ENCODE measurements around the gene CCSER1.

Gene CCSER1

DNA sequence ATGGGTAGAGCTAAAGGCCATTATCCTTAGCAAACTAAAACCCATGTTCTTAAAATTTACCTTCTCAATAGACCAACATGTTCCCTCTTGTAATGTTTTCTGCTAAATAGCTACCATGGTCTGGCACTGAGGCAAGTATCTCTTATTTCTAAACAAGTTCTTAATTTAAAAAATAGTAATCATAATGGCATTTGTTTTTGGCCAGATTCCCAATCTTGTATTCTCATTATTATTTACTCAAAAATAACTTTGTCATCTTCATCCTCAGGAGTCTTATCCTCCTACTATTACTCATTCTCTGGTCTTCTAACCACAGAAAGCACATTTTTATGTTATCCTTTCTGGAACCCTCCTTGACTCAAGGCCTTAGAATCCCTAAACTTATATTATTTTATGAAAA lies 931.2 kb downstream of the CCSER1 start:
- Histone ChIP-seq H3K36me3 (ENCODE audit: insufficient read depth, low read length) (no peaks in the 10 kb centered on the region), H3K9ac (ENCODE audit: low read depth, low read length, poor library complexity, severe bottlenecking) (no peak overlapping the region), H3K27me3 (ENCODE audit: insufficient read depth, low read length, poor library complexity, severe bottlenecking) (no peaks in the 10 kb centered on the region), H3K9me2 (replicated peaks; ENCODE audit: low read depth, low read length) (no peaks in the 10 kb centered on the region), H3F3A (ENCODE audit: low read depth) (no peaks in the 10 kb centered on the region), H2AFZ (ENCODE audit: low read length) (no peak overlapping the region), H4K20me1 (ENCODE audit: insufficient read depth, low read length, poor library complexity, severe bottlenecking) (no peaks in the 10 kb centered on the region), H3K4me2 (ENCODE audit: low read depth, low read length, poor library complexity, severe bottlenecking) (no peak overlapping the region), H3K4me3 (ENCODE audit: low read length, poor library complexity, severe bottlenecking) (no peak overlapping the region), H3K79me2 (ENCODE audit: insufficient read depth, low read length) (no peaks in the 10 kb centered on the region), H3K9me3 (ENCODE audit: insufficient read depth, low read depth, low read length) (no peaks in the 10 kb centered on the region), H3K4me1 (ENCODE audit: insufficient read depth, low read length, poor library complexity, severe bottlenecking) (no peaks in the 10 kb centered on the region)
- TF ChIP-seq EZH2phosphoT487 (IDR thresholded peaks at IDR 0.05; ENCODE audit: borderline replicate concordance), result no peak
- TF ChIP-seq, protein P1, sequence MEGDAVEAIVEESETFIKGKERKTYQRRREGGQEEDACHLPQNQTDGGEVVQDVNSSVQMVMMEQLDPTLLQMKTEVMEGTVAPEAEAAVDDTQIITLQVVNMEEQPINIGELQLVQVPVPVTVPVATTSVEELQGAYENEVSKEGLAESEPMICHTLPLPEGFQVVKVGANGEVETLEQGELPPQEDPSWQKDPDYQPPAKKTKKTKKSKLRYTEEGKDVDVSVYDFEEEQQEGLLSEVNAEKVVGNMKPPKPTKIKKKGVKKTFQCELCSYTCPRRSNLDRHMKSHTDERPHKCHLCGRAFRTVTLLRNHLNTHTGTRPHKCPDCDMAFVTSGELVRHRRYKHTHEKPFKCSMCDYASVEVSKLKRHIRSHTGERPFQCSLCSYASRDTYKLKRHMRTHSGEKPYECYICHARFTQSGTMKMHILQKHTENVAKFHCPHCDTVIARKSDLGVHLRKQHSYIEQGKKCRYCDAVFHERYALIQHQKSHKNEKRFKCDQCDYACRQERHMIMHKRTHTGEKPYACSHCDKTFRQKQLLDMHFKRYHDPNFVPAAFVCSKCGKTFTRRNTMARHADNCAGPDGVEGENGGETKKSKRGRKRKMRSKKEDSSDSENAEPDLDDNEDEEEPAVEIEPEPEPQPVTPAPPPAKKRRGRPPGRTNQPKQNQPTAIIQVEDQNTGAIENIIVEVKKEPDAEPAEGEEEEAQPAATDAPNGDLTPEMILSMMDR (conservative IDR thresholded peaks at IDR 0.05; ENCODE audit: low read length), result no peak

DNA sequence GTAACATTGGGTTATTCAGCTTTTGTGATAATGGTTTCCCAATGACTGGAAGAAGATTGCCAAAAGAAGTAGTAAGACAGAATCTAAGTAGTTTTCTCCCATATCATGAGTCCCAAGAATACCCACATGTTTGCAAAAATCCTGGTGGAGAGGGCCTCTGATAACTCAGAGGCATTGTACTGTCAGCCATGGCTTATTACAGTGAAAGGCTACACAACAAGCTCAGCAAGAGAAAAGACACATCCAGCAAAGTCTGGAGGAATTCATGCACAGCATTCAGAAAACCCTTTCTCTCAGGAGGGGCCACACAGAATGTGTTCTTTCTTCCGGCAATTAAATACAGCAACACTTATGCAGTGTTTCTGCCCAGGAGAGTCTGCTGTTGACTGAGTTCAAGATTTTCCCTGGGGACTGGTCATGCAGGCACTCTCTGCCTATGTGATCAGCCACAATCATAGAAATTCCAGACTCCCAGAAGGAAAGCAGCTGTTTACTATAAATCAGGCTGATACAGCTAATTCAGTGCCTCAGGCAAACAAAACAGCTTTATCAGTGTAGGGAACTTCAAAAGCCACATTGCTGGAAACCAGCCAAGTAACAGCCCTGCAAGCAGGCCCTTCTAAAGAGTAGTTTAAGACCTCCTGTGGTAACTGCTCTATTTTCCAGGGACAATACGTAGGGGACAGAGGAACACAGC lies 937.1 kb downstream of the CCSER1 start:
- H3F3A ChIP-seq (ENCODE audit: low read depth), result no peaks in the 10 kb centered on the region
- H4K20me1 ChIP-seq (ENCODE audit: insufficient read depth, low read length, poor library complexity, severe bottlenecking), result no peaks in the 10 kb centered on the region
- H3K9me3 ChIP-seq (ENCODE audit: insufficient read depth, low read depth, low read length), result no peaks in the 10 kb centered on the region
- no peaks in the 10 kb centered on the region for H3K27me3 ChIP-seq (ENCODE audit: insufficient read depth, low read length, poor library complexity, severe bottlenecking)
- H3K4me3 ChIP-seq (ENCODE audit: low read length, poor library complexity, severe bottlenecking), result no peak overlapping the region
- no peak overlapping the region for H2AFZ ChIP-seq (ENCODE audit: low read length)
- TF ChIP-seq, protein P1 (conservative IDR thresholded peaks at IDR 0.05; ENCODE audit: low read length), result no peak
- TF ChIP-seq EZH2phosphoT487 (IDR thresholded peaks at IDR 0.05; ENCODE audit: borderline replicate concordance), result no peak
- no peaks in the 10 kb centered on the region for H3K9me2 ChIP-seq (replicated peaks; ENCODE audit: low read depth, low read length)
- no peaks in the 10 kb centered on the region for H3K36me3 ChIP-seq (ENCODE audit: insufficient read depth, low read length)
- H3K4me1 ChIP-seq (ENCODE audit: insufficient read depth, low read length, poor library complexity, severe bottlenecking), result no peaks in the 10 kb centered on the region
- no peak overlapping the region for H3K9ac ChIP-seq (ENCODE audit: low read depth, low read length, poor library complexity, severe bottlenecking)
- H3K4me2 ChIP-seq (ENCODE audit: low read depth, low read length, poor library complexity, severe bottlenecking), result no peak overlapping the region
- no peaks in the 10 kb centered on the region for H3K79me2 ChIP-seq (ENCODE audit: insufficient read depth, low read length)

DNA sequence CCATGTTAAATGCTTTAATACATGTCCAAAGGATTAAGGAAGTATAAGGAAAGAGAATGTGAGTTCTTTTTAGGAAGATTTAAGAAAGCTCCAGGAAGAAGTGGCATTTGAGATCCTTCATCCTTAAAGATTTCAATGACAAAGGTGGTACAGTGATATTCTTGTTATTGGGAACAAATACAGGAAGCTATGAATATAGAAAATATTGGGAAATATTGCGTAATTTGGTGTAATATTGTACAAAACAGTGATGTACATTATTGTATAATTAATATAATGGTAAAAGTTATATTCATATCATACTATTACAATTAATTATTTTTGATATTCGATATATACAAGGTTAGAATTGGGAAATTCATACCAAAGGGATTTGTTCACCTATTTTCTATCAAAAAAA lies 937.9 kb downstream of the CCSER1 start:
- Histone ChIP-seq H3K27me3 (ENCODE audit: insufficient read depth, low read length, poor library complexity, severe bottlenecking) (no peaks in the 10 kb centered on the region), H4K20me1 (ENCODE audit: insufficient read depth, low read length, poor library complexity, severe bottlenecking) (no peaks in the 10 kb centered on the region), H3K9me2 (replicated peaks; ENCODE audit: low read depth, low read length) (no peaks in the 10 kb centered on the region), H3K9ac (ENCODE audit: low read depth, low read length, poor library complexity, severe bottlenecking) (no peak overlapping the region), H3F3A (ENCODE audit: low read depth) (no peaks in the 10 kb centered on the region), H3K36me3 (ENCODE audit: insufficient read depth, low read length) (no peaks in the 10 kb centered on the region), H3K79me2 (ENCODE audit: insufficient read depth, low read length) (no peaks in the 10 kb centered on the region), H3K4me2 (ENCODE audit: low read depth, low read length, poor library complexity, severe bottlenecking) (no peak overlapping the region), H3K4me1 (ENCODE audit: insufficient read depth, low read length, poor library complexity, severe bottlenecking) (no peaks in the 10 kb centered on the region), H2AFZ (ENCODE audit: low read length) (no peak overlapping the region), H3K4me3 (ENCODE audit: low read length, poor library complexity, severe bottlenecking) (no peak overlapping the region), H3K9me3 (ENCODE audit: insufficient read depth, low read depth, low read length) (no peaks in the 10 kb centered on the region)
- TF ChIP-seq, protein P1 (conservative IDR thresholded peaks at IDR 0.05; ENCODE audit: low read length), result no peak
- no peak for TF ChIP-seq EZH2phosphoT487 (IDR thresholded peaks at IDR 0.05; ENCODE audit: borderline replicate concordance)

All from Loucy (cell line).